HFFc6 (cell line): Measurements from ENCODE around the gene NAV2. TPM values are rescaled to one million over a fixed set of nuclear protein-coding genes. Genes with fewer than 3 reads are reported as not detected.

Experiments
- DNase-seq: peaks from one replicate; pipeline ENCODE4 v3.0.0-alpha.2; 2018
- H3K27ac Mint-ChIP-seq: 2 replicates; pipeline ENCODE4 v1.8.0; 2020; ENCODE audit warnings: mild to moderate bottlenecking, mixed read lengths
- H3K27me3 Mint-ChIP-seq: 2 replicates; pipeline ENCODE4 v1.8.0; 2021; ENCODE audit warnings: mild to moderate bottlenecking, moderate library complexity, mixed read lengths; ENCODE audit not compliant: insufficient read depth
- H3K36me3 Mint-ChIP-seq: 2 replicates; pipeline ENCODE4 v1.8.0; 2021; ENCODE audit warnings: low read depth, mixed read lengths
- H3K4me1 Mint-ChIP-seq: 2 replicates; pipeline ENCODE4 v1.8.0; 2020; ENCODE audit warnings: low read depth, mixed read lengths
- H3K4me3 Mint-ChIP-seq: 2 replicates; pipeline ENCODE4 v1.8.0; 2020; ENCODE audit warnings: mild to moderate bottlenecking, moderate library complexity, mixed read lengths
- H3K9me3 Mint-ChIP-seq: 2 replicates; pipeline ENCODE4 v1.8.0; 2020; ENCODE audit warnings: mild to moderate bottlenecking, mixed read lengths
- total RNA-seq, 6 experiments: library from RNA; stranded (reverse); fragmentation: NEBNext Ultra II Directional; extraction: Animal tissue kit (Norgen Biotek cat#: 25700); gene quantifications; 2 replicates in 1 of 6; 3 replicates in 5 of 6; pipeline ENCODE4 v1.2.3, GENCODE V29; 2021
- TF ChIP-seq, protein P1 (sequence below): fragments of 200-600 bp; sonication (generic); IDR thresholded peaks from 2 replicates; pipeline ENCODE4 v1.5.0; 2021; ENCODE audit warnings: antibody characterized with exemption, mild to moderate bottlenecking

NAV2 gene
- total RNA-seq, 6 experiments from 2014 or later = 12.4 to 34.9 (median 31.8) TPM

DNA sequence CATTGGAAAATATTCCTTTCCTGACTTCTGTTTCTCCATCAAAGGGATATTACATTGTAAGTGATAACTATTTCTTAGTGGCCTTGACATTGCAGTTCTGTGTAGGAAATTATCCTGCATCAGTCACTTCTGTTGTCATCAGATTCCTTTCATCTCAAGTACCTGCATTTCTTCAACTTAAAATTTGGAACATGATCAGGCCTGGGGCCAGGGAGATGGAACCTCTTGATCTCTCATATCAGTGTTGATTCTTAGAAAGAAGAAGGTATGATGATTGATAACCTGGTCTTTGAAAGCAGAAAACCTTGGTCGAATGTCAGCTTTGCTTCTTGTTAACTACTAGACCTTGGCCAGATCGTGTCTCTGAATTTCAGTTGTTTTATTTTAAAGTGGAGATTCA, 93.6 kb downstream of the NAV2 start:
- no peak overlapping the region for H3K27ac Mint-ChIP-seq
- TF ChIP-seq, protein P1, sequence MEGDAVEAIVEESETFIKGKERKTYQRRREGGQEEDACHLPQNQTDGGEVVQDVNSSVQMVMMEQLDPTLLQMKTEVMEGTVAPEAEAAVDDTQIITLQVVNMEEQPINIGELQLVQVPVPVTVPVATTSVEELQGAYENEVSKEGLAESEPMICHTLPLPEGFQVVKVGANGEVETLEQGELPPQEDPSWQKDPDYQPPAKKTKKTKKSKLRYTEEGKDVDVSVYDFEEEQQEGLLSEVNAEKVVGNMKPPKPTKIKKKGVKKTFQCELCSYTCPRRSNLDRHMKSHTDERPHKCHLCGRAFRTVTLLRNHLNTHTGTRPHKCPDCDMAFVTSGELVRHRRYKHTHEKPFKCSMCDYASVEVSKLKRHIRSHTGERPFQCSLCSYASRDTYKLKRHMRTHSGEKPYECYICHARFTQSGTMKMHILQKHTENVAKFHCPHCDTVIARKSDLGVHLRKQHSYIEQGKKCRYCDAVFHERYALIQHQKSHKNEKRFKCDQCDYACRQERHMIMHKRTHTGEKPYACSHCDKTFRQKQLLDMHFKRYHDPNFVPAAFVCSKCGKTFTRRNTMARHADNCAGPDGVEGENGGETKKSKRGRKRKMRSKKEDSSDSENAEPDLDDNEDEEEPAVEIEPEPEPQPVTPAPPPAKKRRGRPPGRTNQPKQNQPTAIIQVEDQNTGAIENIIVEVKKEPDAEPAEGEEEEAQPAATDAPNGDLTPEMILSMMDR = no peak
- no peaks in the 10 kb centered on the region for H3K9me3 Mint-ChIP-seq
- H3K4me3 Mint-ChIP-seq = no peak overlapping the region
- no peak for DNase-seq
- H3K36me3 Mint-ChIP-seq = no peaks in the 10 kb centered on the region; the same call in 1 of the 2 replicates
- peaks cover 52% of the 10 kb centered on the region for H3K4me1 Mint-ChIP-seq
- H3K27me3 Mint-ChIP-seq = peaks cover 4% of the 10 kb centered on the region; the same call in 1 of the 2 replicates

DNA sequence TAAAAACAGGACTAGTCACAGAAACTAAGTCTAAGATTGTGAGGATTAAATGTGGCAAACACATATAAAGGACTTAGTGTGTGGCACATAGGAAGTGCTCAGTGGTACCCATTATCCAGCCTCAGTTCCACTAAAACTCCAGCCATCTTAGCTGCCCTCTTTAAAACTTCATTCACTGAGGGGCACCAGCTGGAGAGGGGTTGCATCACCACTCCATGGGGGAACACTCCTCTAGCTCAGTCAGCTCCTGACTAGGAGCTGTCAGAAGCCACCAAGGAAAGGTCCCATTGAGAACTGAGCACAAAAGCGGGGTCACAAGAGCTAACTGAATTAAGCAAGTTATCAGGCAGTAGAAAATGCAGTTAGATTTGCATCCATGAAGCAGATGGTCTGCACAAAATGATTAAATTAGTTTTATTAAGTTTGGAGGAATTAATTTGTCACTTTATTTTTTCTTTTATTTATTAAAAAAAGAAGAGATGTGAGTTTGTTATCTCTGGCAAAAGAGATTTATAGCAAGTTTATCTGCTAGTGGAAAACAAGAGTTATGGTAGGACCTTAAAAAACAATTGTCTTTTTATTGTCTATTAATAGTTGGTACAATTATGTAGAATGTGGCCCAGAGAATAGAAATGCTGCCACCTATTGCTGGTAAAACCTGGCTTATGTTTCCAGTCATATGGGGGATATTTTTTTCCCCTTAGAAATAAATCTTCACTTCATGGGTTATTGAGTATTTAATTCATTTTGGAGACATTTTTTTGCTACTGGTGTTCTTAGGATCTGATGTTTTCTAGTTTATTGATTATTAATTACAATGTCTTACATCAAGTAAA, 95.7 kb downstream of the NAV2 start:
- H3K36me3 Mint-ChIP-seq = no peaks in the 10 kb centered on the region; the same call in none of the 2 replicates
- H3K4me1 Mint-ChIP-seq = peaks cover 41% of the 10 kb centered on the region
- H3K4me3 Mint-ChIP-seq = no peak overlapping the region
- peaks cover 4% of the 10 kb centered on the region; the same call in 1 of the 2 replicates for H3K27me3 Mint-ChIP-seq
- no peak overlapping the region for H3K27ac Mint-ChIP-seq
- TF ChIP-seq, protein P1 = peak; percentile 61
- no peaks in the 10 kb centered on the region for H3K9me3 Mint-ChIP-seq
- DNase-seq = no peak

DNA sequence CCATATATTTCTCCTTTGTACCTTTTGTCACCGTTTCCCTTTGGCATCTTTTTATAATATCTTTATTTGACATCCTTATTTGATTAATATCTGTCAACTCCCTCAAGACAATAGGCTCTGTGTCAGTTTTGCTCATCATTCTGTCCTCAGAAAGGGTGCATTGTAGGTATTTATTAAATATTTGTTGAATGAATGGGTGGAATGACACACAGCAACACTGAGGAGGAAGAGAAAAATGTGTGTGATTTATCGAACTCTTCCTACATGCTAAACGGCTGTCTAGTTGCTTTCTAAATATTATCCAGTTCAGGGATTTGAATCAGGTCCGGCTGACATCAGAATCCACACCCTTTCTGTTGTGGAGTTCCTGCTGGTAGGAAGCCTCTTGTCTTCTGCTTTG, 98.2 kb downstream of the NAV2 start:
- H3K9me3 Mint-ChIP-seq = no peaks in the 10 kb centered on the region
- H3K4me3 Mint-ChIP-seq = no peak overlapping the region
- DNase-seq = no peak
- peaks cover 4% of the 10 kb centered on the region; the same call in 1 of the 2 replicates for H3K27me3 Mint-ChIP-seq
- TF ChIP-seq, protein P1 = no peak
- peaks cover 36% of the 10 kb centered on the region for H3K4me1 Mint-ChIP-seq
- H3K27ac Mint-ChIP-seq = peak overlapping the region; percentile 36
- H3K36me3 Mint-ChIP-seq = no peaks in the 10 kb centered on the region; the same call in none of the 2 replicates

DNA sequence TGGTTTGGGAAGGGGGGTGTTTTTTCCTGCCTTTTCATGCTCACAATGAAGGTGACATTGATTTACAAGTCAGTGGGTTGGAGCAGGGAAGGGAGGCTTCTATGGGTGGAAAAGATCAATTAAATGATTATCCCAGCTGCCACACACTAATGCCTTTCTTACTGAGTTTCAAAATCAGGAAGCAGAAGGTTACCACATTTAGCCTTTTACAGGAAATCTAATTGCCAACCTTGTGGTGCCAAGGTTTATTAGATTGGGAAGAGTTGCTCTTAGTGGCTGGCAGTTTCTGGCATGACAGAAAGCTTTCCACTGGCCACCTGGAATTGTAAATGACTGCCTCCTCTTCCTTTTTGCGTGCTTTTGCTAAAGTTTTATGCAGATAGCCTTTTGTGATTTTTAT, 98.7 kb downstream of the NAV2 start:
- Mint-ChIP-seq H3K27ac (no peak overlapping the region), H3K4me3 (no peak overlapping the region), H3K36me3 (no peaks in the 10 kb centered on the region; the same call in none of the 2 replicates), H3K9me3 (no peaks in the 10 kb centered on the region), H3K27me3 (peaks cover 4% of the 10 kb centered on the region; the same call in 1 of the 2 replicates), H3K4me1 (peaks cover 41% of the 10 kb centered on the region)
- no peak for DNase-seq
- TF ChIP-seq, protein P1 = no peak

DNA sequence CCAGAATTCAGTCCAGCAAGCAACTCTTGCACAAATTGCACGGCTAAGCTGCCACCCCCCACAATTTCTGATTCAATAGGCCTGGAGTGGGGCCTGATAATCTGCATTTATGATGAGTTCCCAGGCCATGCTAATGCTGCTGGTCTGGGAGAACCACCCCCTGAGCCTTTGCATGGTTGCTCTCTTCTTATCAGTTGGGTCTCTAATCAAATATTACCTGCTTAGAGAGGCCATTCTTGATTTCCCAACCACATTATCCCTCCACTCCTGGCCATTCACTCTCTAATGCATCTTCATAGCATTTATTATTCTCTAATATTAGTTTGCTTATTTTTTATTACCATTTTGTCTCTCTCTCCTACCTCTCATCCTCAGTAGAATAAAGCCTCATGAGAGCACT, 99.5 kb downstream of the NAV2 start:
- no peaks in the 10 kb centered on the region for H3K9me3 Mint-ChIP-seq
- DNase-seq = no peak
- no peak overlapping the region for H3K27ac Mint-ChIP-seq
- TF ChIP-seq, protein P1 = no peak
- no peaks in the 10 kb centered on the region; the same call in none of the 2 replicates for H3K36me3 Mint-ChIP-seq
- no peak overlapping the region for H3K4me3 Mint-ChIP-seq
- H3K27me3 Mint-ChIP-seq = peaks cover 4% of the 10 kb centered on the region; the same call in 1 of the 2 replicates
- peaks cover 43% of the 10 kb centered on the region for H3K4me1 Mint-ChIP-seq
